ENCODE data around the gene NR1H2.
A peak's percentile ranks its signal among the peaks of the same experiment; 100 is the strongest.
"Not testable (repeated sequence)": the region's sequence is repeated elsewhere in the genome, so short reads cannot be mapped to it uniquely, and the experiment has no call there.

Gene NR1H2

GRCh38 chr19:50332244-50333038 is 43.8 kb upstream of the NR1H2 start:
- H3K27me3 ChIP-seq (ENCODE audit: control insufficient read depth, insufficient read depth, low read length) = peaks cover 60% of the 10 kb centered on the region
- H3K36me3 ChIP-seq (ENCODE audit: control insufficient read depth, insufficient read depth, low read length) = no peaks in the 10 kb centered on the region
- no peaks in the 10 kb centered on the region for H3K9me3 ChIP-seq (ENCODE audit: control insufficient read depth, low read length)
- no peak overlapping the region for H3K9ac ChIP-seq (ENCODE audit: low read length)
- no peak overlapping the region for H3K4me3 ChIP-seq (ENCODE audit: low read length)
- peaks cover 23% of the 10 kb centered on the region for H3K4me1 ChIP-seq (ENCODE audit: control insufficient read depth, insufficient read depth, low read length)

DNA sequence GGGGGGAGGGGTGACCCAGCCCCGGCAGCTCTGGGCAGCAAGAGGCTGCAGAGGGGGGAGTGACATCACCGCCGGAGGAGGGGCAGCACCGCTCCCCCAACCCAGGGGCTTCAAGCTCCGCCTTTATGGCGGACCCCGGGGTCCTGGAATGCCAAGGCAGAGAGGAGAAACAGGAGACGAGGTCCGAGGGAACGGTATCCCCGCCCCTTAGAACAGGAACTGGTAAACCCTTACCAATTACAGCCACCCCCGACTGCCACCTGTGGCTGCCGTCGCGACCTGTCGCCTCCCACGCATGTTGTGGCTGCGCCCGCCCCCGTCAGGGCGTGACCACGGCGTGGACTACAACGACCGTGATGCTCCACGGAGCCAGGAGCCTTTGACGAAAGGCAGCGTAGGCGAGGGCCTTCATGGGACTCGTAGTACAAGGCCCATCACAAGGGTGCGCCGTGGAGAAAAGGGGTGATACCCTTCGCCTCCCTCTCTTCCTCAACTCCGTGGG is 43.0 kb upstream of the NR1H2 start:
- peak overlapping the region; percentile 29 for H3K9ac ChIP-seq (ENCODE audit: low read length)
- H3K9me3 ChIP-seq (ENCODE audit: control insufficient read depth, low read length) = no peaks in the 10 kb centered on the region
- peaks cover 23% of the 10 kb centered on the region for H3K4me1 ChIP-seq (ENCODE audit: control insufficient read depth, insufficient read depth, low read length)
- peak overlapping the region; percentile 61 for H3K4me3 ChIP-seq (ENCODE audit: low read length)
- H3K27me3 ChIP-seq (ENCODE audit: control insufficient read depth, insufficient read depth, low read length) = peaks cover 53% of the 10 kb centered on the region
- no peaks in the 10 kb centered on the region for H3K36me3 ChIP-seq (ENCODE audit: control insufficient read depth, insufficient read depth, low read length)

DNA sequence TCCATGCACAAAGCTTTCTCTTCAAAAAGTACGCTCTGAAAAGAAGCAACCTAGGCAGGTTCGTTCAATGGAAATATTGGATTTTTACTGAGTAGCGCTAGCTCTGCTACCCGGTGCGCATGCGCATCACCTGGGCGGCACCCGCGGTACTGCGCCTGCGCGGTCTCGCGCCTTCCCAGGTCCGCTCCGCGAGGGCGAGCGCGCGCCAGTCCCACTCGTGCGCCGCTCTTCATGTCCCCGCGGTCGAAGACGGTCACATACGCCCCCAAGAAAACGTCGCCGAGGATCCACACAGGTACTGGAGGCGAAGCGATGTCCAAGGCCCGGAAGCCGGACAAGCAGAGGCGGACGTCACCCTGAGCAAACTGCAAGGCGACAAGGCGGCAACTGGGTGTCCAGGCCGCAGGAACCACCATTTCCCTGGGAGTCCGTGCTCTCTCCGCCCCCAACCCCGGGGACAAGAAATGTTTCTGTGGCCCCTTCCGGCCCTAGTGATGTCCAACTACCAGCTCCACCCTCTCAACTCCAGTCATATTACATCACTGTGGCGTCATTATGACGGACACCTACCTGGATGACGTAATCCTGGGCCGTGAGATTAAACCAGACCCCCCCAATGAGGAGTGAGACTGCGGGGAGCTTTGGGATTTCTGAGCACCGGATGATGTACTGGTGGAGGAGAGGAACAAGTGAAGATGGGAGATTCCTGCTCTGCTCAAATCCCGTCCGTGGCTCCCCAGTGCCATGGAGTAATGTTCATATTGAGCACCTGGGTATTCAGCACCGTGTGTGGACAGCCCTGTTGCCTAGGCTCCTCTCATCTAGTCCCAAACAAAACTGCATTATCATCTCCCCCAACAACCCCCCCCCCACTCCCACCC is 42.3 kb upstream of the NR1H2 start:
- H3K4me1 ChIP-seq (ENCODE audit: control insufficient read depth, insufficient read depth, low read length) = peaks cover 23% of the 10 kb centered on the region
- peak overlapping the region; percentile 29 for H3K9ac ChIP-seq (ENCODE audit: low read length)
- H3K4me3 ChIP-seq (ENCODE audit: low read length) = peak overlapping the region; percentile 61
- no peaks in the 10 kb centered on the region for H3K36me3 ChIP-seq (ENCODE audit: control insufficient read depth, insufficient read depth, low read length)
- H3K27me3 ChIP-seq (ENCODE audit: control insufficient read depth, insufficient read depth, low read length) = peaks cover 51% of the 10 kb centered on the region
- no peaks in the 10 kb centered on the region for H3K9me3 ChIP-seq (ENCODE audit: control insufficient read depth, low read length)

GRCh38 chr19:50334741-50335421 is 41.4 kb upstream of the NR1H2 start:
- H3K4me3 ChIP-seq (ENCODE audit: low read length) = no peak overlapping the region
- H3K27me3 ChIP-seq (ENCODE audit: control insufficient read depth, insufficient read depth, low read length) = peaks cover 43% of the 10 kb centered on the region
- H3K9ac ChIP-seq (ENCODE audit: low read length) = no peak overlapping the region
- H3K4me1 ChIP-seq (ENCODE audit: control insufficient read depth, insufficient read depth, low read length) = peaks cover 18% of the 10 kb centered on the region
- H3K36me3 ChIP-seq (ENCODE audit: control insufficient read depth, insufficient read depth, low read length) = no peaks in the 10 kb centered on the region
- no peaks in the 10 kb centered on the region for H3K9me3 ChIP-seq (ENCODE audit: control insufficient read depth, low read length)

- H3K9ac ChIP-seq (ENCODE audit: low read length); H3K4me3 ChIP-seq (ENCODE audit: low read length); H3K36me3 ChIP-seq (ENCODE audit: control insufficient read depth, insufficient read depth, low read length); H3K9me3 ChIP-seq (ENCODE audit: control insufficient read depth, low read length): not testable (repeated sequence)
- peaks cover 13% of the 10 kb centered on the region for H3K4me1 ChIP-seq (ENCODE audit: control insufficient read depth, insufficient read depth, low read length)
- peaks cover 22% of the 10 kb centered on the region for H3K27me3 ChIP-seq (ENCODE audit: control insufficient read depth, insufficient read depth, low read length)
These were observed 39.2 kb upstream of the NR1H2 start for GRCh38 chr19:50337031-50337430.

DNA sequence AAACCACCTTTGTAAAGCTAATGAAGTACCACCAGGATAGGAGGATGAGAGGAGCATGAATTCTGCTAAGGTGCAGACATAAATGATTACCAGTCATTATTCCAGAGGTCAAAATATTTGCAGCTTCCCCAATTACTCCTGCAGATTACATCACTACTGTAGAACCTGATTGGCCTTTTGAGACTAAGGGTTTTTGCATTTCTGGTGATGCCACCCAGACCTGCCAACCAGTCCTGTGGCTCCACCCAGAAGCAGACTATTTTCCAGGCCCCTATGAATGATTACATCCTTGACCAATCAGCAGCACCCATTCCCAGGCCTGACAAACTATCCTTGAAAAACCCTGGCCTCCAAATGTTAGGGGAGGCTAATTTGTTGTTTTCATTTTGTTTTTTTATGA is 35.9 kb upstream of the NR1H2 start:
- no peak overlapping the region for H3K9ac ChIP-seq (ENCODE audit: low read length)
- no peaks in the 10 kb centered on the region for H3K27me3 ChIP-seq (ENCODE audit: control insufficient read depth, insufficient read depth, low read length)
- no peak overlapping the region for H3K4me3 ChIP-seq (ENCODE audit: low read length)
- no peaks in the 10 kb centered on the region for H3K36me3 ChIP-seq (ENCODE audit: control insufficient read depth, insufficient read depth, low read length)
- no peaks in the 10 kb centered on the region for H3K4me1 ChIP-seq (ENCODE audit: control insufficient read depth, insufficient read depth, low read length)
- no peaks in the 10 kb centered on the region for H3K9me3 ChIP-seq (ENCODE audit: control insufficient read depth, low read length)

DNA sequence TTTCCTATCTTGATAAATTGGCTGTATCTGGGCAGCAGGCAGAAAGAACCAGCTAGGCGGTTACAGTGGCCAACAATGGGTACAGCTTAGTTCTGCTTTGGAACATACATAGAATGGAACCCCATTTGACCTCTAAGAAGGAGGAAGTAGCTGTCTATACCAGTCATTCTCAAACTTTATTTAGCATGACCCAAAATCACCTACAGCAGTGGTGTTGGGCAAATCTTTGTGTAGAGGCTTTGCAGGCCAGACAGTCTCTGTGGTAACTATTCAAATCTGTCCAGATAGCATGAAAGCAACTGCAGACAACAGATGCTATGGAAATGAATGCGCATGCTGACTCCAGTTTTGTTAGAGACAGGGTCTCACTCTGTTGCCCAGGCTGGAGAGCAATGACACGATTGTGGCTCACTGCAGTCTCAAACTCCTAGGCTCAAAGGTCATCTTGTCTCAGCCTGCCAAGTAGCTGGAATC is 35.1 kb upstream of the NR1H2 start:
- Histone ChIP-seq H3K9ac (ENCODE audit: low read length) (no peak overlapping the region), H3K4me3 (ENCODE audit: low read length) (no peak overlapping the region), H3K36me3 (ENCODE audit: control insufficient read depth, insufficient read depth, low read length) (no peaks in the 10 kb centered on the region)

GRCh38 chr19:50344661-50345318 is 31.5 kb upstream of the NR1H2 start:
- H3K4me3 ChIP-seq (ENCODE audit: low read length) = no peak overlapping the region
- H3K9ac ChIP-seq (ENCODE audit: low read length) = no peak overlapping the region
- no peaks in the 10 kb centered on the region for H3K4me1 ChIP-seq (ENCODE audit: control insufficient read depth, insufficient read depth, low read length)

More for the DNA sequence above, 35.1 kb upstream of the NR1H2 start:
- Histone ChIP-seq H3K4me1 (ENCODE audit: control insufficient read depth, insufficient read depth, low read length) (no peaks in the 10 kb centered on the region), H3K9me3 (ENCODE audit: control insufficient read depth, low read length) (no peaks in the 10 kb centered on the region), H3K27me3 (ENCODE audit: control insufficient read depth, insufficient read depth, low read length) (no peaks in the 10 kb centered on the region)

GRCh38 chr19:50347089-50347581 is 29.1 kb upstream of the NR1H2 start:
- not testable (repeated sequence) for H3K36me3 ChIP-seq (ENCODE audit: control insufficient read depth, insufficient read depth, low read length); H3K4me3 ChIP-seq (ENCODE audit: low read length); H3K4me1 ChIP-seq (ENCODE audit: control insufficient read depth, insufficient read depth, low read length); H3K27me3 ChIP-seq (ENCODE audit: control insufficient read depth, insufficient read depth, low read length); H3K9me3 ChIP-seq (ENCODE audit: control insufficient read depth, low read length); H3K9ac ChIP-seq (ENCODE audit: low read length)

More at GRCh38 chr19:50344661-50345318, 31.5 kb upstream of the NR1H2 start:
- Histone ChIP-seq H3K9me3 (ENCODE audit: control insufficient read depth, low read length) (no peaks in the 10 kb centered on the region), H3K36me3 (ENCODE audit: control insufficient read depth, insufficient read depth, low read length) (no peaks in the 10 kb centered on the region), H3K27me3 (ENCODE audit: control insufficient read depth, insufficient read depth, low read length) (no peaks in the 10 kb centered on the region)

DNA sequence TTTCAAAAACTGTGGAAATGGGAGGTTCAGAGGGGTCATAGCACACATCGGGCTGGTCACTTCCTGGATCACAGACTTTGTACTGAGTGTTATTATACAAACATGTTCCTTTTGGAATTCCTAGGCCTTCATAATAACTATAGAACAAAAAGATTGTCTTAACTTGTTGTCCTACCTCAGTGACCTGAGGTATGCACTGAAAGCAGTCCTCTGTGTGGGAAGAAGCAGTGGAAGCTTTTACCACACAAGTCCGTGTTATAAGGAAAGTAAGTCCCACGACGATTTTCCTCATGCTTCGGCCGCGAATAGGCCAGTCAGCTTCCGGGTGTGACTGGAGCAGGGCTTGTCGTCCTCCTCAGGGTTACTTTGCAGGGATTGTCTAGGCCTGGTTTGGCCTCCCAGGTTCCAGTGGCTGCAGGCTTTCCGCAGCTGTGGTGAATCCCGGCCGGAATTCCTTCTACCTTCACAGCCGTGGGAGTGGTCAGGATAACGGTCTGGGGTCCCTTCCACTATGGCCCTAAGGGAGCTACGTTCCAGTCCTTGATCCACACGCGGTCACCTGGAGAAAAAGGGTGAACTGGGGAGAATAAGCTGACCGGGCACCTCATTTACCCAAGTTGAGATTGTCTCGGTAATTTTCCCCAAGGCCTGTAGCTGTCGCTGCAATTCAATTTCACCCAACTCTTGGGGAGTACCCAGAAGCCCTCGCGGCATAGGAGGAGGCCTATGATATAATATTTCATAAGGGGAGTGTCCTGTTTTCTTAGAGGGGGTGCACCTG is 26.8 kb upstream of the NR1H2 start:
- Histone ChIP-seq H3K9me3 (ENCODE audit: control insufficient read depth, low read length) (no peaks in the 10 kb centered on the region), H3K36me3 (ENCODE audit: control insufficient read depth, insufficient read depth, low read length) (no peaks in the 10 kb centered on the region), H3K4me1 (ENCODE audit: control insufficient read depth, insufficient read depth, low read length) (no peaks in the 10 kb centered on the region), H3K9ac (ENCODE audit: low read length) (no peak overlapping the region), H3K4me3 (ENCODE audit: low read length) (no peak overlapping the region), H3K27me3 (ENCODE audit: control insufficient read depth, insufficient read depth, low read length) (no peaks in the 10 kb centered on the region)

- Histone ChIP-seq H3K4me3 (ENCODE audit: low read length) (no peak overlapping the region), H3K9me3 (ENCODE audit: control insufficient read depth, low read length) (no peaks in the 10 kb centered on the region), H3K27me3 (ENCODE audit: control insufficient read depth, insufficient read depth, low read length) (peaks cover 2% of the 10 kb centered on the region), H3K9ac (ENCODE audit: low read length) (no peak overlapping the region), H3K4me1 (ENCODE audit: control insufficient read depth, insufficient read depth, low read length) (peaks cover 3% of the 10 kb centered on the region), H3K36me3 (ENCODE audit: control insufficient read depth, insufficient read depth, low read length) (no peaks in the 10 kb centered on the region)
These were observed 24.0 kb upstream of the NR1H2 start for GRCh38 chr19:50352242-50352641.

Data from mucosa of stomach (tissue), 1 donor.